HS-27A (cell line): ENCODE measurements around the gene WWP2.

Experiments used
- DNase-seq: peaks from one replicate; pipeline ENCODE4 v3.0.0-alpha.2; 2012; ENCODE audit warnings: low read depth, missing footprints

The WWP2 gene

GRCh38 chr16:69859105-69859989 lies 97.2 kb downstream of the WWP2 start:
- no peak for DNase-seq

GRCh38 chr16:69860233-69861231 lies 98.4 kb downstream of the WWP2 start:
- no peak for DNase-seq

GRCh38 chr16:69861292-69862030 lies 99.3 kb downstream of the WWP2 start:
- no peak for DNase-seq

- DNase-seq, result no peak
Observed at GRCh38 chr16:69863401-69864281, 101.5 kb downstream of the WWP2 start.

- DNase-seq, result peak; percentile 64
Observed at GRCh38 chr16:69865701-69866100, 103.6 kb downstream of the WWP2 start.

- no peak for DNase-seq
Observed at GRCh38 chr16:69867784-69868560, 105.8 kb downstream of the WWP2 start.

GRCh38 chr16:69870761-69871160 lies 108.6 kb downstream of the WWP2 start:
- DNase-seq, result no peak

- no peak for DNase-seq
Observed at GRCh38 chr16:69871708-69872107, 109.6 kb downstream of the WWP2 start.

GRCh38 chr16:69872888-69873287 lies 110.8 kb downstream of the WWP2 start:
- DNase-seq, result no peak

GRCh38 chr16:69873783-69874182 lies 111.7 kb downstream of the WWP2 start:
- DNase-seq, result no peak

GRCh38 chr16:69874271-69874670 lies 112.1 kb downstream of the WWP2 start:
- DNase-seq, result no peak

- DNase-seq, result no peak
Observed at GRCh38 chr16:69880640-69881133, 118.6 kb downstream of the WWP2 start.

- DNase-seq, result no peak
Observed at GRCh38 chr16:69881141-69881540, 119.0 kb downstream of the WWP2 start.

- DNase-seq, result no peak
Observed at GRCh38 chr16:69883744-69884143, 121.6 kb downstream of the WWP2 start.

GRCh38 chr16:69885722-69886121 lies 123.6 kb downstream of the WWP2 start:
- DNase-seq, result no peak

GRCh38 chr16:69886726-69887125 lies 124.6 kb downstream of the WWP2 start:
- DNase-seq, result no peak

GRCh38 chr16:69888005-69888590 lies 126.0 kb downstream of the WWP2 start:
- DNase-seq, result no peak

GRCh38 chr16:69889295-69889964 lies 127.3 kb downstream of the WWP2 start:
- no peak for DNase-seq
